GM12878 (cell line): ENCODE results near the gene PSMF1.

ENCODE experiments used
- KDM1A ChIP-seq: fragments of 200-600 bp; sonication (generic); IDR thresholded peaks from 2 replicates; pipeline ENCODE4 v1.6.1; 2016; ENCODE audit warnings: borderline replicate concordance
- POLR2A ChIP-seq: IDR thresholded peaks from 2 replicates; pipeline ENCODE4 v1.6.1; 2011; ENCODE audit warnings: low read depth, mild to moderate bottlenecking, low read length
- SIN3A ChIP-seq: IDR thresholded peaks from 2 replicates; pipeline ENCODE4 v1.6.1; 2012; ENCODE audit warnings: low read depth, low read length, improper control_type of control experiment
- SRF ChIP-seq, 2 experiments: IDR thresholded peaks; 2 replicates each; pipeline ENCODE4 v1.6.1; 2011; ENCODE audit warnings: low read depth in 2 of 2, low read length in 2 of 2, mild to moderate bottlenecking in 1 of 2, moderate library complexity in 1 of 2
- USF2 ChIP-seq: IDR thresholded peaks from 2 replicates; pipeline ENCODE4 v1.6.1; 2011; ENCODE audit warnings: low read depth, low read length, improper control_type of control experiment, borderline replicate concordance

GRCh38 chr20:1210501-1210900 lies 92.1 kb downstream of the PSMF1 start:
- TF ChIP-seq SRF (IDR thresholded peaks at IDR 0.05; ENCODE audit: low read depth in 2 of 2, low read length in 2 of 2) (no peak), USF2 (no peak), POLR2A (no peak), SIN3A (no peak), KDM1A (no peak)
